Thyroid gland (tissue), 4 donors: ENCODE results near the gene XCL2.

Experiments
- CTCF ChIP-seq, 6 experiments: fragments of 200-600 bp in 3 of 6; fragments of 450-650 bp in 3 of 6; sonication (generic) in 3 of 6; IDR thresholded peaks; one replicate each; pipeline ENCODE4 v1.5.1; 2016 to 2019; ENCODE audit warnings: antibody characterized with exemption in 6 of 6, mild to moderate bottlenecking in 2 of 6, inconsistent platforms in 1 of 6, moderate library complexity in 1 of 6
- POLR2A ChIP-seq, 2 donors: fragments of 450-650 bp; IDR thresholded peaks; one replicate each; pipeline ENCODE4 v1.6.1; 2017; ENCODE audit warnings: antibody characterized with exemption in 2 of 2, mild to moderate bottlenecking in 2 of 2, moderate library complexity in 1 of 2

- TF ChIP-seq CTCF (IDR thresholded peaks at IDR 0.05) (no peak), POLR2A (IDR thresholded peaks at IDR 0.05) (no peak)
Measured at GRCh38 chr1:168568346-168568745, 24.5 kb upstream of the XCL2 start.
